ENCODE data around the gene KLHL13.
"Not testable (repeated sequence)": the region's sequence is repeated elsewhere in the genome, so short reads cannot be mapped to it uniquely, and the experiment has no call there.

The KLHL13 gene

DNA sequence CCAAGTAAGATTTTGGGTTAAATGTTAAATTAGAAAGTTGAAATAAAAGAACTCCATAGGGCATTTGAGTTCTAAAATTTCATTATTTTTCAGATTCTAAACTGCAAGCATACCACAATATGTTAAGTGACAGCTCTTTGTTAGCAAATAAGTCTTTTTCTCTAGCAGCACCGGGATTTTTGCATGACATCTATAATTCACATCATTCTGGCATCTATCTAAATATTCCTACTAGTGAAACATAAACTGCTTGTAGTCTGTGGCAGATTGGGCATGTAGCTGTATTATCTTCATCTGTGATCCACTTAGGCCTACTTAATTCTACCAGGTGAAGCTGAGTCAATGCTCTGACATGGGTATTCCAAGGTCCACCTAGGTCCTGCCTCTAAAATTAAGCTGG, 32.1 kb upstream of the KLHL13 start:
- DNase-seq (ENCODE audit: low spot score) = no peak
- no peak for TF ChIP-seq CTCF (IDR thresholded peaks at IDR 0.05; ENCODE audit: extremely low read depth, insufficient read depth, missing control alignments)
- in situ Hi-C loops (cut with MboI; ENCODE audit: low pct_unique_long_range_greater_than_20kb, low sequenced_read_pairs, unreplicated experiment) = no loop called here

DNA sequence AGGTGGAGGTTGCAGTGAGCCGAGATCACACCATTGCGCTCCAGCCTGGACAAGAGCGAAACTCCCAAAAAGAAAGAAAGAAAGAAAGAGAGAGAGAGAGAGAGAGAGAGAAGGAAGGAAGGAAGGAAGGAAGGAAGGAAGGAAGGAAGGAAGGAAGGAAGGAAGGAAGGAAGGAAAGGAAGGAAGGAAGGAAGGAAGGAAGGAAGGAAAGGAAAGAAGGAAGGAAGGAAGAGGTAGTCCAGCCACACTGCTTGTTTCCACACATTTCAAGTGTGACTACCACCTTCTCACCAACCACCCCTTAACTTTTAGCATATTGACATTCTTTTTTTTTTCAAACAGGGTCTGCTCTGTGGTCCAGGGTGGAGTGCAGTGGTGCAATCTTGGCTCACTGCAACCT, 31.2 kb upstream of the KLHL13 start:
- in situ Hi-C loops (cut with MboI; ENCODE audit: low pct_unique_long_range_greater_than_20kb, low sequenced_read_pairs, unreplicated experiment); DNase-seq (ENCODE audit: low spot score): not testable (repeated sequence)

DNA sequence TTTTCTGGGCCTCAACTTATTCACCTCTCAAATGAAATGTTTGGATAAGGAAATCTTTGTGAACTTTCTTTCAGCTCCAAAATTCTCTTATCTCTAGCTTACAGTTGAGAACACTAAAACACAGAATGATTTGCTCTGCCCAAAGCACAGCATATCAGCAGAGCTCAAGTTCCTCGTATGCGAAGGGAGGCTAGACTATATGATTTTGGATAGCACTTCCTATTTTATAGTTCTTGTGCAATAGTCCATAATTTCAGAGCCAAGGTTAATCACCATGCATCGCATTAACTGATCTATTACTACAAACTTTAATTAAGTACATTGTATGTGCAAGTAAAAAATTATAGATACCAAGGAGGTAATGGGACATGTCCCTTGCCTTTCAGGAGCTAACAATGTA, 27.0 kb upstream of the KLHL13 start:
- in situ Hi-C loops (cut with MboI; ENCODE audit: low pct_unique_long_range_greater_than_20kb, low sequenced_read_pairs, unreplicated experiment) = no loop called here
- no peak for TF ChIP-seq CTCF (IDR thresholded peaks at IDR 0.05; ENCODE audit: extremely low read depth, insufficient read depth, missing control alignments)
- no peak for DNase-seq (ENCODE audit: low spot score)

DNA sequence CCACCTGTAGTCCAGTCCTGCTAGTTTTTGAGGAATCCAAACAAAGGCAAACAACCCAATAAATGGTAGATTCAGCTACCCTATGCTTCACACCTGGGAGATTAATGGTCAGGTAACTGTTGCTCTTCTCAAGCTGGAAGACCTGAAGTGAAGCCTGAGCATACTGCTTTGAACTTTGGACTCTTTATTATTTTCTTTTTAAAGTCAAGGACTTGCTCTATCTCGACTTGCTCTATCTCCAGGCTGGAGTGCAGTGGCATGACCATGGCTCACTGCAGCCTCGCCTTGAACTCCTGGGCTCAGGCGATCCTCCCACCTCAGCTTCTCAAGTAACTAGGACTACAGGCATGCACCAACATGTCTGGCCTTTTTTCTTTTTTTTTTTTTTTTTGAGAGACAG, 14.7 kb upstream of the KLHL13 start:
- no peak for TF ChIP-seq CTCF (IDR thresholded peaks at IDR 0.05; ENCODE audit: extremely low read depth, insufficient read depth, missing control alignments)
- no peak for DNase-seq (ENCODE audit: low spot score)

DNA sequence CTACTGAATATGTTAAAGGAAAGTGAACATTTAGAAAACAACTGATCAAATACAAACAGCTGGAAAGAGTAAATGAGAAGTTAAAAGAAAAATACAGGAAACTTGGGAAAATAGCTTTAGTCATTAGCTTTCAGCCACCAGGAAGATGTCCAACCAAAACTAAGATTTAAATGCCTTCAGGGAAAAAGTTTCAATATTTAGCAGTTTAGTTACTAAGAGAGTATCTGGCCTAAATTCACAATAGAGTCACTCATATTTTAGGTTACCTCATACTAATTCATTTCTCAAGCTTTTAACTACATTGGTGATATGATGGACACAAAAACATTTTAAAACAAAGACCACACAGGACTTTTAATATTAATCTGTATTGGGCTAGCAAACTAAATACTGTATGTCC, 13.1 kb upstream of the KLHL13 start:
- in situ Hi-C loops (cut with MboI; ENCODE audit: low pct_unique_long_range_greater_than_20kb, low sequenced_read_pairs, unreplicated experiment) = no loop called here
- no peak for DNase-seq (ENCODE audit: low spot score)
- no peak for TF ChIP-seq CTCF (IDR thresholded peaks at IDR 0.05; ENCODE audit: extremely low read depth, insufficient read depth, missing control alignments)

More for the DNA sequence above, 14.7 kb upstream of the KLHL13 start:
- in situ Hi-C loops (cut with MboI; ENCODE audit: low pct_unique_long_range_greater_than_20kb, low sequenced_read_pairs, unreplicated experiment) = no loop called here

GRCh38 chrX:118128724-118129123, 12.1 kb upstream of the KLHL13 start:
- DNase-seq (ENCODE audit: low spot score) = no peak
- TF ChIP-seq CTCF (IDR thresholded peaks at IDR 0.05; ENCODE audit: extremely low read depth, insufficient read depth, missing control alignments) = no peak
- in situ Hi-C loops (cut with MboI; ENCODE audit: low pct_unique_long_range_greater_than_20kb, low sequenced_read_pairs, unreplicated experiment) = no loop called here

DNA sequence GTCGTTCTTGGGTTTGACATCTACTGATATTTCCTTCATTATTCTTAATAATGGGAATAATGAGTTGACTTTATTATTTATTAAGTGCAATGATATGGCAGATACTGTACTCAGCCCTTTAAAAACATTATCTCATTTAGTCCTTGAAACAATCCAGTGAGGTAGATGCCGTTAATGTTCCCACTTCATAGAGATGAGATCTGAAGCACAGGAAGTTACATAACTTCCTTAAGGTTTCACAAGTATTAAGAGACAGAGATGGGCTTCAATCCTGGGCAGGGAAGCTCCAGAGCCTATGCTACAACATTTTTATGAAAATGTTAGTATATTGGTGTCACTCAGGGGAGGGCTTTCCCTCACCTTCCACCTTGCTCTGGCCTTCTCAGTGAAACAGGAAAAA, 9.7 kb upstream of the KLHL13 start:
- no peak for DNase-seq (ENCODE audit: low spot score)
- TF ChIP-seq CTCF (IDR thresholded peaks at IDR 0.05; ENCODE audit: extremely low read depth, insufficient read depth, missing control alignments) = no peak
- in situ Hi-C loops (cut with MboI; ENCODE audit: low pct_unique_long_range_greater_than_20kb, low sequenced_read_pairs, unreplicated experiment) = no loop called here

DNA sequence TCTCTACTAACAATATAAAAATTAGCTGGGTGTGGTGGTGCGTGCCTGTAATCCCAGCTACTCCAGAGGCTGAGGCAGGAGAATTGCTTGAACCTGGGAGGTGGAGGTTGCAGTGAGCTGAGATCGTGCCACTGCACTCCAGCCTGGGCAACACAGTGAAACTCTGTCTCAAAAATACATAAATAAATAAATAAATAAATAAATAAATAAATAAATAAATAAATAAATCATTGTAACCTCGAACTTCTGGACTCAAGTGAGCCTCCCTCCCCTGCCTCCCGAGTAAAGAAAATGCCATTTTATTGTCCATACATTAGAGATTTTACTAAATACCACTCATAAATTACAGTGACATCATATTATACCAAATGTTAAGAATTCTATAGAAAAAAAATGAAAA, 7.6 kb upstream of the KLHL13 start:
- in situ Hi-C loops (cut with MboI; ENCODE audit: low pct_unique_long_range_greater_than_20kb, low sequenced_read_pairs, unreplicated experiment); DNase-seq (ENCODE audit: low spot score): not testable (repeated sequence)
